H1 (cell line): Measurements from ENCODE around the gene ARG2. TPM values are rescaled to one million over a fixed set of nuclear protein-coding genes. Genes with fewer than 3 reads are reported as not detected.

Source experiments
- CTCF ChIA-PET: fragments of 300-600 bp; sonication (Branson Sonifier 250); formaldehyde crosslinking; loops from one replicate; lab custom pipeline; 2021; ENCODE audit not compliant: partially characterized antibody; lab: Charles Lee
- POLR2A ChIA-PET: fragments of 300-600 bp; sonication (Branson Sonifier 250); formaldehyde crosslinking; loops from one replicate; lab custom pipeline; 2021; ENCODE audit warnings: inconsistent platforms; ENCODE audit not compliant: partially characterized antibody; lab: Charles Lee
- DNase-seq, 2 experiments: peaks; one replicate each; pipeline versions ENCODE4 v3.0.0 to v3.0.0-alpha.2; 2010 to 2022; ENCODE audit warnings: low spot score in 2 of 2, low read depth in 1 of 2, mixed read lengths in 1 of 2
- FAIRE-seq: peaks from 2 replicates; lab custom pipeline; 2011; peaks lifted over from hg19 to GRCh38; lab: Jason Lieb, UNC
- H2AFZ ChIP-seq: 2 replicates; pipeline ENCODE4 v1.8.1; 2012; ENCODE audit warnings: low read length, inconsistent platforms
- H2AK5ac ChIP-seq: 2 replicates; pipeline ENCODE4 v1.6.1; 2013; ENCODE audit warnings: low read depth, low read length
- H2BK120ac ChIP-seq: replicated peaks from 2 replicates; pipeline ENCODE3; 2013; ENCODE audit warnings: low read depth, low read length, inconsistent platforms
- H2BK12ac ChIP-seq: 2 replicates; pipeline ENCODE4 v1.6.1; 2013; ENCODE audit warnings: low read depth, low read length
- H2BK15ac ChIP-seq: 2 replicates; pipeline ENCODE4 v1.6.1; 2013; ENCODE audit warnings: low read length
- H2BK20ac ChIP-seq: 2 replicates; pipeline ENCODE4 v1.6.1; 2013; ENCODE audit warnings: low read length
- H2BK5ac ChIP-seq: 2 replicates; pipeline ENCODE4 v1.6.1; 2013; ENCODE audit warnings: low read depth, low read length
- H3K14ac ChIP-seq: 2 replicates; pipeline ENCODE4 v1.6.1; 2013; ENCODE audit warnings: inconsistent platforms; ENCODE audit not compliant: insufficient read length
- H3K18ac ChIP-seq: 2 replicates; pipeline ENCODE4 v1.6.1; 2013; ENCODE audit warnings: low read length; ENCODE audit errors: extremely low read depth
- H3K23ac ChIP-seq: 2 replicates; pipeline ENCODE4 v1.6.1; 2013; ENCODE audit warnings: inconsistent platforms; ENCODE audit not compliant: insufficient read length
- H3K23me2 ChIP-seq: 2 replicates; pipeline ENCODE4 v1.6.1; 2013; ENCODE audit warnings: low read depth, low read length
- H3K27ac ChIP-seq: 2 replicates; pipeline ENCODE4 v1.6.1; 2011; ENCODE audit warnings: low read depth, low read length, inconsistent platforms
- H3K27me3 ChIP-seq, 4 experiments: replicated peaks in 1 of 4; 1 replicate in 1 of 4; 2 replicates in 3 of 4; pipeline versions ENCODE4 v1.6.1 to v1.8.1; 2011 to 2013; ENCODE audit warnings: low read length in 3 of 4, mild to moderate bottlenecking in 3 of 4, inconsistent platforms in 2 of 4, mixed read lengths in 2 of 4, moderate library complexity in 1 of 4; ENCODE audit not compliant: control insufficient read depth in 3 of 4, insufficient read depth in 3 of 4; ENCODE audit errors: extremely low read depth in 1 of 4
- H3K36me3 ChIP-seq, 4 experiments: 2 replicates each; pipeline versions ENCODE4 v1.6.1 to v1.8.1; 2011 to 2013; ENCODE audit warnings: mild to moderate bottlenecking in 4 of 4, low read length in 3 of 4, moderate library complexity in 2 of 4, control low read depth in 1 of 4, inconsistent platforms in 1 of 4; ENCODE audit not compliant: insufficient read depth in 4 of 4, control insufficient read depth in 2 of 4
- H3K4ac ChIP-seq: replicated peaks from 2 replicates; pipeline ENCODE3; 2013; ENCODE audit warnings: low read length, low read depth, mixed read lengths, inconsistent platforms; ENCODE audit not compliant: insufficient read length
- H3K4me1 ChIP-seq, 4 experiments: replicated peaks in 1 of 4; 1 replicate in 1 of 4; 2 replicates in 3 of 4; pipeline versions ENCODE4 v1.6.1 to v1.8.1; 2011 to 2013; ENCODE audit warnings: low read length in 3 of 4, inconsistent platforms in 2 of 4, mixed read lengths in 1 of 4; ENCODE audit not compliant: insufficient read depth in 4 of 4, control insufficient read depth in 3 of 4
- H3K4me2 ChIP-seq, 2 experiments: 2 replicates each; pipeline versions ENCODE4 v1.6.1 to v1.8.1; 2011 to 2013; ENCODE audit warnings: low read depth in 2 of 2, low read length in 2 of 2, control low read depth in 1 of 2, inconsistent platforms in 1 of 2, mild to moderate bottlenecking in 1 of 2; ENCODE audit not compliant: insufficient read depth in 1 of 2
- H3K4me3 ChIP-seq, 4 experiments: fragments of 200-600, 300-600 bp in 1 of 4; sonication (generic), shearing (Covaris generic), sonication (Bioruptor Twin) in 1 of 4; 2 replicates each; pipeline versions ENCODE4 v1.5.1 to v1.8.1; 2011 to 2016; ENCODE audit warnings: low read length in 4 of 4, low read depth in 3 of 4, control low read depth in 2 of 4, inconsistent platforms in 2 of 4, mild to moderate bottlenecking in 2 of 4, mixed read lengths in 1 of 4, moderate library complexity in 1 of 4; ENCODE audit not compliant: insufficient read depth in 2 of 4; ENCODE audit errors: extremely low read depth in 1 of 4
- H3K56ac ChIP-seq: replicated peaks from 2 replicates; pipeline ENCODE3; 2013; ENCODE audit warnings: low read depth, mild to moderate bottlenecking, mixed read lengths, low read length, inconsistent platforms; ENCODE audit not compliant: insufficient read length
- H3K79me1 ChIP-seq: 2 replicates; pipeline ENCODE4 v1.6.1; 2013; ENCODE audit warnings: low read depth, low read length, control low read depth
- H3K79me2 ChIP-seq, 2 experiments: 2 replicates each; pipeline versions ENCODE4 v1.6.1 to v1.8.1; 2012 to 2013; ENCODE audit warnings: low read length in 2 of 2, mild to moderate bottlenecking in 2 of 2, inconsistent platforms in 1 of 2; ENCODE audit not compliant: insufficient read depth in 2 of 2, control insufficient read depth in 1 of 2
- H3K9ac ChIP-seq, 4 experiments: replicated peaks in 1 of 4; 1 replicate in 1 of 4; 2 replicates in 3 of 4; pipeline versions ENCODE4 v1.6.1 to v1.8.1; 2011 to 2013; ENCODE audit warnings: low read depth in 3 of 4, low read length in 3 of 4, control low read depth in 2 of 4, mild to moderate bottlenecking in 2 of 4, moderate library complexity in 2 of 4, inconsistent platforms in 1 of 4; ENCODE audit errors: extremely low read depth in 1 of 4
- H3K9me3 ChIP-seq, 2 experiments: 2 replicates each; pipeline versions ENCODE4 v1.6.1 to v1.8.1; 2012 to 2013; ENCODE audit warnings: mild to moderate bottlenecking in 2 of 2, moderate library complexity in 2 of 2, control low read depth in 1 of 2, inconsistent platforms in 1 of 2, low read depth in 1 of 2, low read length in 1 of 2, mixed read lengths in 1 of 2; ENCODE audit not compliant: insufficient read depth in 2 of 2
- H4K20me1 ChIP-seq, 2 experiments: replicated peaks in 1 of 2; 2 replicates each; pipeline versions ENCODE3 to v1.8.1; 2011 to 2013; ENCODE audit warnings: inconsistent platforms in 2 of 2, low read length in 2 of 2, mild to moderate bottlenecking in 1 of 2; ENCODE audit not compliant: insufficient read depth in 2 of 2, control insufficient read depth in 1 of 2
- H4K5ac ChIP-seq: 2 replicates; pipeline ENCODE4 v1.6.1; 2013; ENCODE audit warnings: low read length, low read depth, mixed read lengths, inconsistent platforms; ENCODE audit not compliant: insufficient read length
- H4K8ac ChIP-seq: 2 replicates; pipeline ENCODE4 v1.8.0; 2013; ENCODE audit warnings: mild to moderate bottlenecking, moderate library complexity, low read length, inconsistent platforms; ENCODE audit not compliant: insufficient read depth; ENCODE audit errors: extremely low read depth
- H4K91ac ChIP-seq: replicated peaks from 2 replicates; pipeline ENCODE3; 2013; ENCODE audit warnings: low read length, mixed read lengths, inconsistent platforms; ENCODE audit not compliant: insufficient read length
- CBX5 ChIP-seq: fragments of 300-800, 300-1000 bp; sonication (generic); IDR thresholded peaks from 2 replicates; pipeline ENCODE4 v1.7.1; 2016; ENCODE audit warnings: antibody characterized with exemption, low read length, low read depth
- CBX8 ChIP-seq: fragments of 300-800, 300-1000 bp; sonication (generic); IDR thresholded peaks from 2 replicates; pipeline ENCODE4 v1.7.1; 2016; ENCODE audit warnings: low read depth, low read length, borderline replicate concordance
- EP300 ChIP-seq, 2 experiments: IDR thresholded peaks; 1 replicate in 1 of 2; 2 replicates in 1 of 2; pipeline ENCODE4 v1.6.1; 2011 to 2012; ENCODE audit warnings: low read depth in 2 of 2, low read length in 2 of 2, mild to moderate bottlenecking in 2 of 2, borderline replicate concordance in 1 of 2, inconsistent platforms in 1 of 2, moderate library complexity in 1 of 2
- RAD21 ChIP-seq, 2 experiments: IDR thresholded peaks in 1 of 2; conservative IDR thresholded peaks in 1 of 2; 2 replicates each; pipeline ENCODE4 v1.6.1; 2011; ENCODE audit warnings: low read depth in 2 of 2, low read length in 2 of 2, improper control_type of control experiment in 1 of 2, inconsistent platforms in 1 of 2, mild to moderate bottlenecking in 1 of 2, moderate library complexity in 1 of 2
- RNF2 ChIP-seq: fragments of 200-900, 300-1000 bp; sonication (generic); IDR thresholded peaks from 2 replicates; pipeline ENCODE4 v1.7.1; 2016; ENCODE audit warnings: borderline replicate concordance, low read depth, mild to moderate bottlenecking, antibody characterized with exemption, low read length; ENCODE audit not compliant: poor library complexity, severe bottlenecking; ENCODE audit errors: missing control alignments
- SIN3A ChIP-seq, 2 experiments: IDR thresholded peaks in 1 of 2; conservative IDR thresholded peaks in 1 of 2; 2 replicates each; pipeline ENCODE4 v1.6.1; 2011 to 2012; ENCODE audit warnings: low read length in 2 of 2, improper control_type of control experiment in 1 of 2, low read depth in 1 of 2, mild to moderate bottlenecking in 1 of 2
- SP4 ChIP-seq: IDR thresholded peaks from 2 replicates; pipeline ENCODE4 v1.6.1; 2012; ENCODE audit warnings: low read length, inconsistent platforms
- WGBS, 2 experiments: shearing (Covaris generic) in 1 of 2; methylation state at CpG; one replicate each; pipeline versions ENCODE4 v1.1.6 to v1.1.7; 2013 to 2015; ENCODE audit warnings: low lambda C conversion rate in 2 of 2, mixed read lengths in 2 of 2, inconsistent platforms in 1 of 2, low coverage in 1 of 2, missing lambda C conversion rate in 1 of 2; ENCODE audit not compliant: insufficient replicate concordance in 2 of 2, insufficient coverage in 1 of 2, insufficient read length in 1 of 2; ENCODE audit errors: extremely low coverage in 1 of 2, missing lambda C conversion rate in 1 of 2; 5-methylcytosine and 5-hydroxymethylcytosine counted together
- polyA plus RNA-seq, 7 experiments: library from polyadenylated mRNA; depleted of rRNA in 3 of 7; stranded (reverse) in 5 of 7; unstranded in 2 of 7; fragments of >200 nt in 5 of 7; fragments of 200-250 nt in 2 of 7; gene quantifications; 1 replicate in 5 of 7; 2 replicates in 1 of 7; 4 replicates in 1 of 7; pipeline versions ENCODE4 v1.2.1 to v1.2.3, GENCODE V29; 2011 to 2013; ENCODE audit warnings: missing spikeins in 2 of 7, mixed read lengths in 2 of 7
- total RNA-seq: library from RNA; stranded (reverse); fragmentation: NEBNext Ultra II Directional; extraction: Animal tissue kit (Norgen Biotek cat#: 25700); gene quantifications from 2 replicates; pipeline ENCODE4 v1.2.1, GENCODE V29; 2021

The ARG2 gene
- total and polyA plus RNA-seq, 2 of the 8 experiments (the other 6 are each of a cell fraction or from before 2014, with no cell fraction given) = 49.9 to 59.1 TPM

GRCh38 chr14:67574806-67575205 is 44.9 kb upstream of the ARG2 start:
- H3K36me3 ChIP-seq = peaks cover 4 to 19% (median 8%) of the 10 kb centered on the region in 4 experiments; a peak in 4 of 8 replicates
- no peak overlapping the region for H3K23ac ChIP-seq

More at GRCh38 chr14:67574806-67575205, 44.9 kb upstream of the ARG2 start:
- FAIRE-seq (no peak), DNase-seq (no peak)
- no peak overlapping the region for H3K18ac ChIP-seq
- H3K4ac ChIP-seq = no peak overlapping the region
- H3K4me1 ChIP-seq = no peaks in the 10 kb centered on the region
- H3K56ac ChIP-seq = no peak overlapping the region
- H3K27me3 ChIP-seq = no peaks in the 10 kb centered on the region
- H3K14ac ChIP-seq = no peak overlapping the region
- POLR2A ChIA-PET = no interaction called here
- no peak overlapping the region for H2BK20ac ChIP-seq
- H4K20me1 ChIP-seq = peaks cover 3% of the 10 kb centered on the region in 2 experiments
- H3K4me2 ChIP-seq = no peak overlapping the region
- H3K9me3 ChIP-seq = no peaks in the 10 kb centered on the region
- H3K9ac ChIP-seq = no peak overlapping the region
- no peak overlapping the region for H3K4me3 ChIP-seq
- H2BK15ac ChIP-seq = no peak overlapping the region
- no peaks in the 10 kb centered on the region for H3K23me2 ChIP-seq
- no peak overlapping the region for H3K27ac ChIP-seq
- H2BK5ac ChIP-seq = no peak overlapping the region
- no peaks in the 10 kb centered on the region; the same call in 1 of the 2 replicates for H3K79me1 ChIP-seq
- no peak overlapping the region for H2BK120ac ChIP-seq
- CTCF ChIA-PET = interaction anchor here (1.6 to 28.8 kb wide), 4 partner anchors 9 to 151 kb away, joined by 7 to 924 read pairs (median 316); partner anchors contain the start of gene PLEKHH1
- no peak overlapping the region for H2AFZ ChIP-seq
- H3K79me2 ChIP-seq = no peaks in the 10 kb centered on the region
- H4K91ac ChIP-seq = no peak overlapping the region
- no peak overlapping the region for H4K5ac ChIP-seq
- H2BK12ac ChIP-seq = no peak overlapping the region
- no peak overlapping the region for H4K8ac ChIP-seq
- no peak for TF ChIP-seq CBX5
- TF ChIP-seq SP4 = no peak
- no peak for TF ChIP-seq CBX8
- no peak for TF ChIP-seq EP300 (IDR thresholded peaks at IDR 0.05; ENCODE audit: borderline replicate concordance in 1 of 2, low read depth in 2 of 2, low read length in 2 of 2)
- TF ChIP-seq SIN3A (conservative IDR thresholded peaks at IDR 0.05 in 1 of 2, IDR thresholded peaks at IDR 0.05 in 1 of 2; ENCODE audit: low read depth in 1 of 2, low read length in 2 of 2) = no peak
- no peak for TF ChIP-seq RNF2
- TF ChIP-seq RAD21 (IDR thresholded peaks at IDR 0.05 in 1 of 2, conservative IDR thresholded peaks at IDR 0.05 in 1 of 2; ENCODE audit: low read depth in 2 of 2, low read length in 2 of 2) = no peak
- 89% methylated on average over 7 of the region's 7 CpGs; no CpG with 5 or more reads in 1 of the 2 experiments for WGBS, 2 experiments
- H2AK5ac ChIP-seq = no peak overlapping the region
